ENCODE data around the gene BBLN.

The BBLN gene

GRCh38 chr9:128202648-128203023 lies 42.6 kb downstream of the BBLN start:
- Histone ChIP-seq H3K4me1 (ENCODE audit: control insufficient read depth, insufficient read depth, low read length) (peaks cover 15% of the 10 kb centered on the region), H3K27ac (ENCODE audit: low read depth, low read length) (peak overlapping the region; percentile 82), H3K9me3 (ENCODE audit: control insufficient read depth, insufficient read depth, low read length) (no peaks in the 10 kb centered on the region), H3K4me3 (ENCODE audit: low read depth, low read length) (peak overlapping the region; percentile 94), H3K9ac (ENCODE audit: low read depth, low read length) (no peak overlapping the region), H3K27me3 (ENCODE audit: control insufficient read depth, insufficient read depth, low read length) (no peaks in the 10 kb centered on the region), H3K36me3 (ENCODE audit: control insufficient read depth, insufficient read depth, low read length) (no peaks in the 10 kb centered on the region)

DNA sequence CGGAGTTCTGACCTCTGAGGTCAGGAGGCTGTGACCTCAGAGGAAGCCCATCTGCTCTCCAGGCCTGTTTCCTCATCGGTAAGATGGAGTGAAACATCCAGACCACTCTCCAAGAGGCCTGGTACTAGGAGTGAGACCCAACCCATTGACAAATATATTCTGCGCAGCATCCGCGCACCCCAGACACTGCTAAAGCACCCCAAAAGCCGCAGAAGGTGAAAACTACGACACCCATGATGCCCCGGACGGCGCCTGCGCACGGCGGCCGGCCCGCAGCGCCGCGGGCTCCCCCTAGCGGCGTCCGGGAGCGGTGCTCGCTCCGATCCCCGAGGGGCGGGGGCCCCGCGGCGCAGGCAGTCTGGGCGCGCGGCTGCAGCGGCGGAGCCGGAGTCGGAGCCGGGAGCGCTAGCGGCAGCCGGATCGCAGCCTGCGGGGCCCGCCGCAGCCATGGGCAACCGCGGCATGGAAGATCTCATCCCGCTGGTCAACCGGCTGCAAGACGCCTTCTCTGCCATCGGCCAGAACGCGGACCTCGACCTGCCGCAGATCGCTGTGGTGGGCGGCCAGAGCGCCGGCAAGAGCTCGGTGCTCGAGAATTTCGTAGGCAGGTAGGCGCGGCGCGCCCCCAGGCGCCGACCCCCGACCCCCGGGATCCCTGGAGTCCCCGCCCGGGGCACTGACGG lies 43.1 kb downstream of the BBLN start, which contains the start of gene DNM1:
Gene DNM1 (plus strand): TSS at position 356 of the 683 bp plus-strand sequence. CDS start 92 bp downstream, at position 448.
- Histone ChIP-seq H3K27ac (ENCODE audit: low read depth, low read length) (peak within 1 kb of the TSS; percentile 82), H3K4me3 (ENCODE audit: low read depth, low read length) (peak within 1 kb of the TSS; percentile 94), H3K27me3 (ENCODE audit: control insufficient read depth, insufficient read depth, low read length) (no peaks in the 10 kb centered on the region), H3K36me3 (ENCODE audit: control insufficient read depth, insufficient read depth, low read length) (no peaks in the 10 kb centered on the region), H3K4me1 (ENCODE audit: control insufficient read depth, insufficient read depth, low read length) (peaks cover 15% of the 10 kb centered on the region), H3K9me3 (ENCODE audit: control insufficient read depth, insufficient read depth, low read length) (no peaks in the 10 kb centered on the region), H3K9ac (ENCODE audit: low read depth, low read length) (peak within 1 kb of the TSS; percentile 63)

DNA sequence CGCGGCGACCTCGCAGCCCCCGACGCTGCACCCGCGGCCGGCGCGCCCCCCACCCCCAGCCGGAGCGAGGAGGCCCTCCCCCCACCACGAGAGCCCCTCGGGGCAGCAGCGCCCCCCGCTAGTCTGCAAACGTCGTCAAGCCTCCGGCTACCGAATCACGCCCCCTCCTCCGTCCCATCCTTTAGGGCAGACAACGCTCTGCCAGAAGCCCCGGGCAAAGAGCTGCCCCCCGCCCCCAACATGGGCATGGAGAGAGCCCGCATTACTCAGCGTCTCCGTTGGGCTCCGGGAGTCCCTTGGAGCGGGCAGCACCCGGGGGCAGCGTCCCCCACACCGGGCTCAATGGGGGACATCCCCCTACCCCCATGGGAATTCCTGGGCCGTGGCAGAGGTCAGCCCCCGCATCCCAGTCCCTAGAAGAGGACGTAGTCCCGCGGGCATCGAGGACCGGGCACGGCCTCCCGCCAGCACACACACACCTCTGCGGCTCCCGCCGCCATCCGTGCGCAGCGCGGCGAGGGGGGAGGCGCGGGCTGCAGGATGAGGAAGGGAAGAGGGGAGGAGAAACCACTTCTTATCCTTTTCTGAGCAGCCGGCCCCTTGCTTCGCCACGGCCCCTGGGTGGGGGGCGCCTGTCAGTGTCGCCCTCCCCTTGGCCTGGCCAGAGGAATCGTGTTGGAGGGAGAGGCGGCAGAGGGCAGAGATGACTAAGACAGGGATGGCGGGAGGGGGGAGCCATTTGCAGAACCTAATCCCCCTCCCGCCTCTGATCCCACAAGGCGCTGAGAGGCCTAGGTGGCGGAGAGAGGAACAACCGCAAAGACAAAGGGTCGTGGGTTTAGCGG lies 43.9 kb downstream of the BBLN start:
- H3K27ac ChIP-seq (ENCODE audit: low read depth, low read length), result peak overlapping the region; percentile 81
- no peaks in the 10 kb centered on the region for H3K36me3 ChIP-seq (ENCODE audit: control insufficient read depth, insufficient read depth, low read length)
- no peaks in the 10 kb centered on the region for H3K27me3 ChIP-seq (ENCODE audit: control insufficient read depth, insufficient read depth, low read length)
- H3K4me3 ChIP-seq (ENCODE audit: low read depth, low read length), result peak overlapping the region; percentile 94
- peak overlapping the region; percentile 28 for H3K9ac ChIP-seq (ENCODE audit: low read depth, low read length)
- peaks cover 15% of the 10 kb centered on the region for H3K4me1 ChIP-seq (ENCODE audit: control insufficient read depth, insufficient read depth, low read length)
- no peaks in the 10 kb centered on the region for H3K9me3 ChIP-seq (ENCODE audit: control insufficient read depth, insufficient read depth, low read length)

DNA sequence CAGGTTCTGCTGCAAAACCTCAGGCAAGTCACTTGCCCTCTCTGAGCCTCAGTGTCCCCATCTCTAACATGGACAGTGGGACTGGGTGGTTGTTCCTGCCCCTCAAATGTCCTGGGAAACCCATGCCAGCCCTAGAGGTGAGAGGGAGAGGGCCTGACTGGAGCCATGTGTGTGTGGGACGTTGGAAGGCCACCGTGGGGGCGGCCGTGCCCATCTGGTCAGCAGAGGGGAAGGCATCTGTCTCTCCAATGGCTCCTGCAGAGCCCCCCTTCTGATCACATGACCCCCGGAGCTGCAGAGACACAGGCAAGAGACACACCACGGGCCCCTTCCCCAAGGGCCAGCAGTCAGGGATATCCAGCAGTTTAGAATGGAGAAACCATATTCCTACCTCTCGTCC lies 44.8 kb downstream of the BBLN start:
- Histone ChIP-seq H3K36me3 (ENCODE audit: control insufficient read depth, insufficient read depth, low read length) (no peaks in the 10 kb centered on the region), H3K27ac (ENCODE audit: low read depth, low read length) (peak overlapping the region; percentile 81), H3K9ac (ENCODE audit: low read depth, low read length) (peak overlapping the region; percentile 28), H3K4me1 (ENCODE audit: control insufficient read depth, insufficient read depth, low read length) (peaks cover 15% of the 10 kb centered on the region), H3K27me3 (ENCODE audit: control insufficient read depth, insufficient read depth, low read length) (no peaks in the 10 kb centered on the region), H3K4me3 (ENCODE audit: low read depth, low read length) (peak overlapping the region; percentile 94), H3K9me3 (ENCODE audit: control insufficient read depth, insufficient read depth, low read length) (no peaks in the 10 kb centered on the region)

GRCh38 chr9:128205296-128205944 lies 45.4 kb downstream of the BBLN start:
- H3K27ac ChIP-seq (ENCODE audit: low read depth, low read length), result no peak overlapping the region
- no peaks in the 10 kb centered on the region for H3K36me3 ChIP-seq (ENCODE audit: control insufficient read depth, insufficient read depth, low read length)
- no peaks in the 10 kb centered on the region for H3K27me3 ChIP-seq (ENCODE audit: control insufficient read depth, insufficient read depth, low read length)
- no peak overlapping the region for H3K4me3 ChIP-seq (ENCODE audit: low read depth, low read length)
- H3K4me1 ChIP-seq (ENCODE audit: control insufficient read depth, insufficient read depth, low read length), result peaks cover 15% of the 10 kb centered on the region
- H3K9ac ChIP-seq (ENCODE audit: low read depth, low read length), result no peak overlapping the region
- no peaks in the 10 kb centered on the region for H3K9me3 ChIP-seq (ENCODE audit: control insufficient read depth, insufficient read depth, low read length)

- no peak overlapping the region for H3K4me3 ChIP-seq (ENCODE audit: low read depth, low read length)
- no peaks in the 10 kb centered on the region for H3K36me3 ChIP-seq (ENCODE audit: control insufficient read depth, insufficient read depth, low read length)
- H3K4me1 ChIP-seq (ENCODE audit: control insufficient read depth, insufficient read depth, low read length), result peaks cover 15% of the 10 kb centered on the region
- H3K27ac ChIP-seq (ENCODE audit: low read depth, low read length), result no peak overlapping the region
- no peak overlapping the region for H3K9ac ChIP-seq (ENCODE audit: low read depth, low read length)
- H3K27me3 ChIP-seq (ENCODE audit: control insufficient read depth, insufficient read depth, low read length), result no peaks in the 10 kb centered on the region
- no peaks in the 10 kb centered on the region for H3K9me3 ChIP-seq (ENCODE audit: control insufficient read depth, insufficient read depth, low read length)
Observed at GRCh38 chr9:128206484-128206883, 46.4 kb downstream of the BBLN start.

- H3K4me3 ChIP-seq (ENCODE audit: low read depth, low read length), result no peak overlapping the region
- H3K9ac ChIP-seq (ENCODE audit: low read depth, low read length), result no peak overlapping the region
- H3K4me1 ChIP-seq (ENCODE audit: control insufficient read depth, insufficient read depth, low read length), result peaks cover 14% of the 10 kb centered on the region
- no peaks in the 10 kb centered on the region for H3K9me3 ChIP-seq (ENCODE audit: control insufficient read depth, insufficient read depth, low read length)
- no peak overlapping the region for H3K27ac ChIP-seq (ENCODE audit: low read depth, low read length)
- H3K36me3 ChIP-seq (ENCODE audit: control insufficient read depth, insufficient read depth, low read length), result no peaks in the 10 kb centered on the region
- H3K27me3 ChIP-seq (ENCODE audit: control insufficient read depth, insufficient read depth, low read length), result peaks cover under 1% of the 10 kb centered on the region; the same call in 1 of the 2 replicates
Observed at GRCh38 chr9:128206916-128207910, 47.1 kb downstream of the BBLN start.

DNA sequence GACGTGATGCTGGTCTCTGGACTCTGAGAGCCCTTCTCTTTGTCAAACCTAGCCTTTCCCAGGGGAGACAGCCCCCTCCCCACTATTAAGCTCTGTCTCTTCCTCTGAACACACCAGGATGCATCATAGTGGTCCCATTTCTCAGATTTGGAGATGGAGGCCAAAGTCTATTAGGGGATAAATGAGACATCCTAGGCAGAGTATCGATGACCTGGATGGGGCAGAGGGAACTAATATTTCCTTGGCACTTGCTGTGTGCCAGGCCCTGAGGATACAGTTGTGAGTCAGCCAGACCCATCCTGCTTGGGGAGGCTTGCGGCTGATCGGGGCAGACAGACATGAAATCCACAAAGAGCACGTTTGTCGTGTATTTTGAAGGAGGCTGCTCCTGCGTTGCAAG lies 48.3 kb downstream of the BBLN start:
- no peak overlapping the region for H3K27ac ChIP-seq (ENCODE audit: low read depth, low read length)
- peaks cover 6% of the 10 kb centered on the region; the same call in 1 of the 2 replicates for H3K27me3 ChIP-seq (ENCODE audit: control insufficient read depth, insufficient read depth, low read length)
- H3K9ac ChIP-seq (ENCODE audit: low read depth, low read length), result no peak overlapping the region
- H3K9me3 ChIP-seq (ENCODE audit: control insufficient read depth, insufficient read depth, low read length), result no peaks in the 10 kb centered on the region
- no peak overlapping the region for H3K4me3 ChIP-seq (ENCODE audit: low read depth, low read length)
- H3K36me3 ChIP-seq (ENCODE audit: control insufficient read depth, insufficient read depth, low read length), result no peaks in the 10 kb centered on the region
- peaks cover 7% of the 10 kb centered on the region; the same call in 1 of the 2 replicates for H3K4me1 ChIP-seq (ENCODE audit: control insufficient read depth, insufficient read depth, low read length)

DNA sequence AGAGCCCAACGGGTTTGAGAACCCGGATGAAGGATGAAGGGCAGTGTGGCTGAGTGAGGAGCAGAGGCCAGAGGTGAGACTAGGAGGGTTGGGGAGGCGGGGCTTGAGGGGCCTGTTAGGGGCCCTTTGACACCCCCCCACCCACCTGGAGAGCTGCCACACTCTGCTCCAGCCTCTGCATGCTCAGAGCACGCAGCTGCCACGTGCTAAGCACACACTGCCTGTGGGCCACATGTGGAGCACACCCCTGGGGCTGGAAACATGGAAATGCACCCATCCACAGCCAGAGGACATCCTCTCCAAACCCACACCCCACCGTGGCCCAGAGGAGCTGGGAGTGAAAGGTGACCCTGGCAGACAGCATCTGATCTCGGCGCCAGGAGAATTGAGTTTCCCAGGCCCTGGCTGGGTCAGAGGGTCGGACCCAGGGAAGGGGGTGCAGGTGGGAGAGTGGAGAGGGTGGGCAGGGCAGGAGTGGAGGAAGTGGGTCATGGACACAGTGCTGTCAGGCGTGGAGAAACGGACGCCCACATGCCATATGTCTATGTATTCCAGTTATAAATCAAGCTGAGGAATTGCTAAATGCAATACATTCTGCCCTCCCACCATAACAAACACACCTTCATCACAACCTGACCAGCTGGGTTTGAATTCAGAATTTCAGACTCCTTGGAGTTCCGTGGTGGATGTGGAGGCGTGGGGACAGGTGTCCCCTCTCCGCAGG lies 49.0 kb downstream of the BBLN start:
- Histone ChIP-seq H3K4me3 (ENCODE audit: low read depth, low read length) (no peak overlapping the region), H3K27ac (ENCODE audit: low read depth, low read length) (no peak overlapping the region), H3K9me3 (ENCODE audit: control insufficient read depth, insufficient read depth, low read length) (no peaks in the 10 kb centered on the region), H3K9ac (ENCODE audit: low read depth, low read length) (no peak overlapping the region), H3K27me3 (ENCODE audit: control insufficient read depth, insufficient read depth, low read length) (peaks cover 6% of the 10 kb centered on the region; the same call in 1 of the 2 replicates), H3K4me1 (ENCODE audit: control insufficient read depth, insufficient read depth, low read length) (peaks cover 7% of the 10 kb centered on the region; the same call in 1 of the 2 replicates), H3K36me3 (ENCODE audit: control insufficient read depth, insufficient read depth, low read length) (no peaks in the 10 kb centered on the region)
